Lower leg skin (tissue), 3 donors: Measurements from ENCODE around the gene MED31.

Source experiments
- POLR2A ChIP-seq, 2 donors: fragments of 450-650 bp; IDR thresholded peaks; one replicate each; pipeline ENCODE4 v1.6.1; 2016 to 2017; ENCODE audit warnings: antibody characterized with exemption in 2 of 2, mild to moderate bottlenecking in 1 of 2, moderate library complexity in 1 of 2
- TF ChIP-seq, protein P1 (sequence below), 3 donors: fragments of 450-650 bp; IDR thresholded peaks; one replicate each; pipeline ENCODE4 v1.5.1; 2016; ENCODE audit warnings: antibody characterized with exemption in 3 of 3, mild to moderate bottlenecking in 3 of 3, moderate library complexity in 2 of 3

DNA sequence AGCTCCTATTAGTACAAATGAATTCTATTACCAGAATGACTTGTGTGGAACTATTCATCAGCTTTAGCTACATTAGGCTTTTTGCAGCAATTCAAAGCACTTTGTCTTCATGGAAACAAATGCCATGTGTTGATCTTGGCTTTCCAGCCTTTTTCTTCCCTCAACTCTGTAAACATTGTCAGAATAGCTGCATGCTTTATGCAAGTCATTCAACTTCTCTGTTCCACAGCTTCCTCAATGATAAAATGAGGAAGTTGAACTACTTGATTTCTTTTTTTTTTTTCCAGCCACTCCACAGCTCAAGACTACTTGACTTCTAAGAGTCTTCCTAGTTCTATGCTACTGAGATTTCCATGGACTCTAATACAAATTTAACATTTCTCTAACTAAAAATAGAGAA, 52.0 kb downstream of the MED31 start:
- TF ChIP-seq POLR2A (IDR thresholded peaks at IDR 0.05), result no peak
- TF ChIP-seq, protein P1, sequence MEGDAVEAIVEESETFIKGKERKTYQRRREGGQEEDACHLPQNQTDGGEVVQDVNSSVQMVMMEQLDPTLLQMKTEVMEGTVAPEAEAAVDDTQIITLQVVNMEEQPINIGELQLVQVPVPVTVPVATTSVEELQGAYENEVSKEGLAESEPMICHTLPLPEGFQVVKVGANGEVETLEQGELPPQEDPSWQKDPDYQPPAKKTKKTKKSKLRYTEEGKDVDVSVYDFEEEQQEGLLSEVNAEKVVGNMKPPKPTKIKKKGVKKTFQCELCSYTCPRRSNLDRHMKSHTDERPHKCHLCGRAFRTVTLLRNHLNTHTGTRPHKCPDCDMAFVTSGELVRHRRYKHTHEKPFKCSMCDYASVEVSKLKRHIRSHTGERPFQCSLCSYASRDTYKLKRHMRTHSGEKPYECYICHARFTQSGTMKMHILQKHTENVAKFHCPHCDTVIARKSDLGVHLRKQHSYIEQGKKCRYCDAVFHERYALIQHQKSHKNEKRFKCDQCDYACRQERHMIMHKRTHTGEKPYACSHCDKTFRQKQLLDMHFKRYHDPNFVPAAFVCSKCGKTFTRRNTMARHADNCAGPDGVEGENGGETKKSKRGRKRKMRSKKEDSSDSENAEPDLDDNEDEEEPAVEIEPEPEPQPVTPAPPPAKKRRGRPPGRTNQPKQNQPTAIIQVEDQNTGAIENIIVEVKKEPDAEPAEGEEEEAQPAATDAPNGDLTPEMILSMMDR (IDR thresholded peaks at IDR 0.05), result no peak
